Measurements from ENCODE around the gene TMEM232. TPM values are rescaled to one million over a fixed set of nuclear protein-coding genes. Genes with fewer than 3 reads are reported as not detected.

The TMEM232 gene
- total RNA-seq, 2 experiments from 2014 or later: 1.5 to 2.9 TPM

DNA sequence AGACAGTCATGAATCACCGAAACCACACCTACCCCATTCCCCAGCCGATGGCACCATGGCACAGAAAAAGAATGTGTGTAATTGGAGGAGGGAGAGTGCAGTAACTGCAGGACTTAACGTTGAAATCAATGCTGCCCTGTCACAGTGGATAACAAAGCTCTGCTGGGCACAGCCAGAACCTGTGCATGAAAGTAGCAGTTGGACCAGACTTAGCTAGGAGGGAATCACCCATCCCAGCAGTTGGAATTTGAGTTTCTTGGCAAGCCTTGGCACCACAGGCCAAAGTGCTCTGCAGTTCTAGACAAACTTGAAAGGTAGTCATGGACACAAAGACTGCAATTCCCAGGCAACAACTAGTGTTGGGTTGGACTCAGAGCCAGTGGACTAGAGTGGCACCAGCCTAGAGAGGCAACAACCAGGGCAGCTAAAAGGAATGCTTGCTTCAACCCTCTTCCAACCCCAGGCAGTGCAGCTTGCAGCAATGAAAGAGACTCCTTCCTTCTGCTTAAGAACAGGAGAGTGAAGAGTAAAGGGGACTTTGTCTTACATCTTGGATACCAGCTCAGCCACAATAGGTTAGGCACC, 19.1 kb downstream of the TMEM232 start:
- Histone ChIP-seq H2AFZ (ENCODE audit: low read length) (no peak overlapping the region), H3K4me2 (ENCODE audit: low read length) (no peak overlapping the region), H3K9me2 (ENCODE audit: insufficient read depth, low read length) (no peaks in the 10 kb centered on the region), H3K4me1 (ENCODE audit: insufficient read depth, low read length, poor library complexity, severe bottlenecking) (no peaks in the 10 kb centered on the region), H3K4me3 (ENCODE audit: low read depth, low read length, poor library complexity, severe bottlenecking) (no peak overlapping the region), H3K36me3 (ENCODE audit: insufficient read depth, low read length) (no peaks in the 10 kb centered on the region), H4K20me1 (ENCODE audit: insufficient read depth, low read length) (no peaks in the 10 kb centered on the region), H3K79me2 (ENCODE audit: insufficient read depth, low read depth, low read length) (no peaks in the 10 kb centered on the region), H3K27ac (ENCODE audit: low read depth, low read length, poor library complexity, severe bottlenecking) (no peak overlapping the region), H3K9me3 (ENCODE audit: low read length) (no peaks in the 10 kb centered on the region)
- CTCF ChIA-PET (ENCODE audit: unreplicated experiment): no interaction called here
- no peak for DNase-seq (ENCODE audit: low spot score)
- BruUV-seq (replicated peaks): no TSS peak
- POLR2A ChIA-PET: no interaction called here
- intact Hi-C loops (cut with micrococcal nuclease; ENCODE audit: unreplicated experiment): no loop called here
- TF ChIP-seq, protein P1, sequence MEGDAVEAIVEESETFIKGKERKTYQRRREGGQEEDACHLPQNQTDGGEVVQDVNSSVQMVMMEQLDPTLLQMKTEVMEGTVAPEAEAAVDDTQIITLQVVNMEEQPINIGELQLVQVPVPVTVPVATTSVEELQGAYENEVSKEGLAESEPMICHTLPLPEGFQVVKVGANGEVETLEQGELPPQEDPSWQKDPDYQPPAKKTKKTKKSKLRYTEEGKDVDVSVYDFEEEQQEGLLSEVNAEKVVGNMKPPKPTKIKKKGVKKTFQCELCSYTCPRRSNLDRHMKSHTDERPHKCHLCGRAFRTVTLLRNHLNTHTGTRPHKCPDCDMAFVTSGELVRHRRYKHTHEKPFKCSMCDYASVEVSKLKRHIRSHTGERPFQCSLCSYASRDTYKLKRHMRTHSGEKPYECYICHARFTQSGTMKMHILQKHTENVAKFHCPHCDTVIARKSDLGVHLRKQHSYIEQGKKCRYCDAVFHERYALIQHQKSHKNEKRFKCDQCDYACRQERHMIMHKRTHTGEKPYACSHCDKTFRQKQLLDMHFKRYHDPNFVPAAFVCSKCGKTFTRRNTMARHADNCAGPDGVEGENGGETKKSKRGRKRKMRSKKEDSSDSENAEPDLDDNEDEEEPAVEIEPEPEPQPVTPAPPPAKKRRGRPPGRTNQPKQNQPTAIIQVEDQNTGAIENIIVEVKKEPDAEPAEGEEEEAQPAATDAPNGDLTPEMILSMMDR (conservative IDR thresholded peaks at IDR 0.05; ENCODE audit: low read length): no peak
- no peak for TF ChIP-seq EZH2phosphoT487 (IDR thresholded peaks at IDR 0.05; ENCODE audit: borderline replicate concordance, low read depth, low read length)

DNA sequence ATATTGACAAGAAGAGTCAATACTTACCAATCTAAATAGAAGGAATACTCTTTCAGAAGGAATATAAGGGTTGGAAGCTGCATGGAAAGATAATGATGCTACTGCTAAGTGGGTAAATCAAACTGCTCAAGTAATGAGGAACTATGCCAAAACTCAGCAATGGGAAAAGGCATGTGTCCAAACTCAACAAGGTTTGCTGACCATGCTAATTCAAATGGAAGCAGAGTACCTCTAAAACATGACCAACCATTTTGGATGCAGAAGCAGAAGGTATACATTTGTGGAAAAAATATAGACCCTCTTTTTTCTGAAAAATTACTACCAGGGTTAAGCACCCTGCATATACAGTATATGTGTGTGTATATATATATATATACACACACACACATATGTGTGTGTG, 21.1 kb downstream of the TMEM232 start:
- H3K79me2 ChIP-seq (ENCODE audit: insufficient read depth, low read depth, low read length): no peaks in the 10 kb centered on the region
- H3K36me3 ChIP-seq (ENCODE audit: insufficient read depth, low read length): no peaks in the 10 kb centered on the region
- H3K27ac ChIP-seq (ENCODE audit: low read depth, low read length, poor library complexity, severe bottlenecking): no peak overlapping the region
- DNase-seq (ENCODE audit: low spot score): no peak
- no peak overlapping the region for H3K4me3 ChIP-seq (ENCODE audit: low read depth, low read length, poor library complexity, severe bottlenecking)
- no peaks in the 10 kb centered on the region for H3K9me2 ChIP-seq (ENCODE audit: insufficient read depth, low read length)
- CTCF ChIA-PET (ENCODE audit: unreplicated experiment): no interaction called here
- POLR2A ChIA-PET: no interaction called here
- no peak overlapping the region for H3K4me2 ChIP-seq (ENCODE audit: low read length)
- TF ChIP-seq, protein P1 (conservative IDR thresholded peaks at IDR 0.05; ENCODE audit: low read length): no peak
- no peak for TF ChIP-seq EZH2phosphoT487 (IDR thresholded peaks at IDR 0.05; ENCODE audit: borderline replicate concordance, low read depth, low read length)
- no peaks in the 10 kb centered on the region for H4K20me1 ChIP-seq (ENCODE audit: insufficient read depth, low read length)
- H2AFZ ChIP-seq (ENCODE audit: low read length): no peak overlapping the region
- H3K9me3 ChIP-seq (ENCODE audit: low read length): no peaks in the 10 kb centered on the region
- BruUV-seq (replicated peaks): no TSS peak
- intact Hi-C loops (cut with micrococcal nuclease; ENCODE audit: unreplicated experiment): no loop called here
- no peaks in the 10 kb centered on the region for H3K4me1 ChIP-seq (ENCODE audit: insufficient read depth, low read length, poor library complexity, severe bottlenecking)

DNA sequence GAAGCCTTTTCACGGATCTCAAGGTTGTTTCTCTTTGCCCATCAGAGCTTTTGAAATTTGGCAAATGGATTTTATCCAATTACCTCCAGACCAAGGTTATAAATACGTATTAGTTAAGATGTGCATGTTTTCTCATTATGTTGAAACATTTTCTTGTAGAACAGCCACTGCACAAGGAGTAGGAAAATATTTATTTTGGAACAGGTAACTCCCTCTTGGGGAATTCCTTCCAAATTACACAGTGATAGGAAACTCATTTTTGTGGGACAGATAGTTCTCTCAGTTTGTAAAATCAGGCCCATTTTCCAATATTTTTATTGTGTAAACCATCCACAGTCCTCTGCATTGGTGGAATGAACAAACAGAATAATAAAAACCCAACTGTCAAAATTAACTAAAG, 23.0 kb downstream of the TMEM232 start:
- Histone ChIP-seq H3K79me2 (ENCODE audit: insufficient read depth, low read depth, low read length) (no peaks in the 10 kb centered on the region), H3K36me3 (ENCODE audit: insufficient read depth, low read length) (no peaks in the 10 kb centered on the region), H3K9me3 (ENCODE audit: low read length) (no peaks in the 10 kb centered on the region), H4K20me1 (ENCODE audit: insufficient read depth, low read length) (no peaks in the 10 kb centered on the region), H3K9me2 (ENCODE audit: insufficient read depth, low read length) (no peaks in the 10 kb centered on the region), H3K27ac (ENCODE audit: low read depth, low read length, poor library complexity, severe bottlenecking) (no peak overlapping the region), H3K4me3 (ENCODE audit: low read depth, low read length, poor library complexity, severe bottlenecking) (no peak overlapping the region), H3K4me2 (ENCODE audit: low read length) (no peak overlapping the region), H2AFZ (ENCODE audit: low read length) (no peak overlapping the region), H3K4me1 (ENCODE audit: insufficient read depth, low read length, poor library complexity, severe bottlenecking) (no peaks in the 10 kb centered on the region)
- ChIA-PET POLR2A (interaction anchor here (0.6 to 1.5 kb wide), 2 partner anchors 12 to 206 kb away, joined by 3 to 8 read pairs; no protein-coding TSS in a partner anchor), CTCF (ENCODE audit: unreplicated experiment) (no interaction called here)
- no peak for TF ChIP-seq EZH2phosphoT487 (IDR thresholded peaks at IDR 0.05; ENCODE audit: borderline replicate concordance, low read depth, low read length)
- TF ChIP-seq, protein P1 (conservative IDR thresholded peaks at IDR 0.05; ENCODE audit: low read length): no peak
- no TSS peak for BruUV-seq (replicated peaks)
- DNase-seq (ENCODE audit: low spot score): no peak
- intact Hi-C loops (cut with micrococcal nuclease; ENCODE audit: unreplicated experiment): no loop called here

All from OCI-LY7 (cell line).